GM18951 (cell line): ENCODE data around the gene PRKCD.
A peak's percentile ranks its signal among the peaks of the same experiment; 100 is the strongest.

ENCODE experiments used
- POLR2A ChIP-seq: IDR thresholded peaks from 4 replicates; pipeline ENCODE4 v1.6.1; 2011; ENCODE audit warnings: mild to moderate bottlenecking; ENCODE audit not compliant: insufficient read length, insufficient read depth; ENCODE audit errors: extremely low read depth
- in situ Hi-C: fragments of 300-500 bp; cut with MboI; formaldehyde crosslinking; loops from one replicate; pipeline ENCODE4 v1.12.0; 2022; ENCODE audit warnings: low sequenced_read_pairs, mixed read lengths, inconsistent platforms; ENCODE audit not compliant: unreplicated experiment

Gene PRKCD

DNA sequence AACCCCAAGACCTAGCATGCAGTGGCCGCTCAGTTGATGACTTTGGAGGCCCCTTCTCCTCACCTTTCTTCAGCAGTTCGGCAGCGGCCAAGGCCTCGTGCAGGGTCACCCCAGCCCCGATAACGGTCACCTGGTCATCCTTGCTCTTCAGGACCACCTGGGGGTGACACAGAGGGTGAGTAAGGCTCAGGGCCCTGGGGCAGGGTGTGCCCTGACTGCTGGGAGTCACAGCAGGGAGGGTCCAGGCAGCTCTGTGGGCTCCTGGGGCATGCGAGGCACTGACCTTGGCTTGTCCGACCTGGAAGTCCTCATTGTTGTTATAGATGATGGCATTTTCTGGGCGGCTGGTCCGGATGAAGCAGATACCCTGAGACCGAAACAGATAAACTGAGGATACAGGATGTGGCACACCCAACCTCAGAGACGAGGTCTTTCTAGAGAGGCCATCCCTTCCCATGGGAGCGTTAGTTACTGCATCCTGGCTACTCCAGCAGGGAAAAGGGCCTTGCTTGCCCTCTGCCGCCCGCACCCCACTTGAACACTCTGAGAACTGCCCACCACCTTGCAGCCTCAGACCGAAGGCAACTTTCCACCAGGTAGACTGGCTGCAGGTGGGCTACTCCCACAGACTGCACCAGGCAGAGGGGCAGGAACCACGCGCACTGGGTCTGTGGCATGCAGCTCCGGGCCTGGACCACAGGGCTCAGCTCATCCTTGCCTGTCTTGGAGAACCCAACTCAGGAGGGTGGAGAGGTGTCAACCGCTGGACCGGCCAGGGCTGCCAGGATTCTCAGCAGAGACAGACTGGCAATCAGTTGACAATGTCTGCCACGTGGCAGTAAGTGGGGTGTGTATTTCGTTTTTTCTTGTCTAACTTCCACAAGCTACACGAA, 67.2 kb downstream of the PRKCD start:
- TF ChIP-seq POLR2A, result no peak
- in situ Hi-C loops, result no loop called here

GRCh38 chr3:53229171-53229570, 68.2 kb downstream of the PRKCD start:
- in situ Hi-C loops, result no loop called here
- peak; percentile 6 for TF ChIP-seq POLR2A

GRCh38 chr3:53229606-53230005, 68.6 kb downstream of the PRKCD start:
- in situ Hi-C loops, result no loop called here
- TF ChIP-seq POLR2A, result no peak

DNA sequence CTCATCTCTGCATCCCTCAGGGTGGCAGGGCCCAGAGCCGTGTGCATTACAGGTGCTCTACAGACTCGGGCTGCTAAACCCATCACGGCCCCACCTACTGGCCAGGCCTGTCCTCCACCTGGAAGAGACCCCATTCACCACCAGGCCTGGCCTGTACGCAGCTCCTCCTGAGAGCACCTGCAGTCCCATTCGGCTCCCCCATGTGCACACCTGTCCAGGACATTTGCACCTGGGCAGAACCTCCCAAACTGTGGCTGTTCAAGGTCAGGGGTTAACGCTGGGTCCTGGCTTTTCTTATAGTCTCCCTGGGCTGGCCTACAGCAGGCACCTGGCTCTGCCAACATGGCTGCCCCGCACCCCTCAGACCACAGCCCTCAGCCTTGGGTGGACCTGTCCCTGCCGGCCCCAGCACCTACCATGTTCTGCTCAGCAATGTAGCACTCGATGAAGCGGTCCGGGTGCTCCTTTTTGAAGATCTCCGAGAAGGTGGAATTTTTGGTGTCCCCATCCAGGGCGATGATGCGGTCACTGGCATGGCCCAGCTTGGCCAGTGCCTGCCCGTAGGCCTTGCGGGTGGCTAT, 69.1 kb downstream of the PRKCD start:
- in situ Hi-C loops, result no loop called here
- TF ChIP-seq POLR2A, result no peak

DNA sequence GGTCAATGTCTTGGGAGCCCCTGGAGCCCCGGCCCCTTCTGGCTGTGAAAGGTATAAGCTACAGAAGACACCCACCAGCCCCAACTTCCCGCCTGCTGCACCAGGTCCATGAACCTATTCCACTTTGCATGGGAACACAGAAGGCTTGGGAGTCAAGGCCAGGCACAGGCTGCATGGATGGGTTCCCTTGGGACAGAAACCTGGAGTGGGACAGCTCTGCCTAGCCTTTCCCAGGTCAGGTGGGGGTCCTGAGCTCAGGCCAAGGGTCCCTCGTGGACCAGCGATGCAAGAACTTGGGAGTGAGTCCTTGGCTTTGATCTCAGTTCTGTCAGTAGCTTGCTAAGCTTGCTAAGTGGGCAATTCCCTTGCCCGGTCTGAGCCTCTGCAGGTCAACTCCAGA, 69.8 kb downstream of the PRKCD start:
- TF ChIP-seq POLR2A, result no peak

DNA sequence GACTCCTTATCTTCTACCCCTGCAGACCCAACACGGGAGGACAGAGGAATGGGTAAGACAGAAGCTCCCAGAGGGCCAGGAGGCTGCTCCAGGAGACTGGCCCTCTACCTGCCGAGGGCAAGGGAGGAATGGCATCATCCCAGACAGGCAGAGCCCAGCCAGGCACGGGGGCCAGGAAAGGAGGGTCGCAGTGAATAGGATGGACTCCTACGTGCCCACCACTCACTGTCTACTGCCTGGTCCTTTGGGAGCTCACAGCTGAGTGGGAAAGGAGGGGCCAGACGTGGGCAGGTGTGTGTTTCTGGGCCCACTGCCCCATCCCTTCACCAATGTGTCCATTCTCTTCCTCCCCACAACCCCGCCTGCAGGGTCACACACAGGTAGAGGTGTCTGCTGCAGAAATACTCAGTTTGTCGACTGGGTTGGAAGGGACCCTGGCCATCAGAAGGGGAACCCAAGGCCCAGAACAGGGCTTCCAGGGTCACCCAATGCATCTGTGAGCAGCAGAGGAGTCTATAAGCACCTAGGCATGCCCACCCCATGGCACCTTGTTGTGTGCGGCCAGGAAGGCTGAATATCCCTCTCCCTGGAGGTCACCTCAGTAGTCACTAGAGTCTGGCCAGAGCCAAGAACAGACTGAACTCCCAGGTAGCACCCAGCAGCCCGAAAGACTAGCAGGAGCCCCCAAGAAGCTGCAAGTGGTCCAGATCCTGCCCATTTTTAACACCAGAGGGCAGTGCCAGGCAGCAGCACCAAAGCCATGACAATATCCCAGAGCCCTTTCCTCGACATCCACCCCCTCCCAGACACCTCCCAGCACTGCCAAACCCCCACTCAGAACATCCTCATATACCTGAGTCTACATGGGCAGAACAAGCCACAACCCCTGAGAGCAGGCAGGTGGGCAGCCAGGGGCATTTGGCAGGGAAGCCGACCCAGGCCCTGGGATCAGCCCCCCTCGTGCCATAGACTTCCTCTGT, 70.8 kb downstream of the PRKCD start:
- in situ Hi-C loops, result no loop called here

More for the DNA sequence above, 69.8 kb downstream of the PRKCD start:
- in situ Hi-C loops, result no loop called here

GRCh38 chr3:53232641-53233377, 71.8 kb downstream of the PRKCD start:
- in situ Hi-C loops, result no loop called here
- TF ChIP-seq POLR2A, result no peak

More for the DNA sequence above, 70.8 kb downstream of the PRKCD start:
- no peak for TF ChIP-seq POLR2A

DNA sequence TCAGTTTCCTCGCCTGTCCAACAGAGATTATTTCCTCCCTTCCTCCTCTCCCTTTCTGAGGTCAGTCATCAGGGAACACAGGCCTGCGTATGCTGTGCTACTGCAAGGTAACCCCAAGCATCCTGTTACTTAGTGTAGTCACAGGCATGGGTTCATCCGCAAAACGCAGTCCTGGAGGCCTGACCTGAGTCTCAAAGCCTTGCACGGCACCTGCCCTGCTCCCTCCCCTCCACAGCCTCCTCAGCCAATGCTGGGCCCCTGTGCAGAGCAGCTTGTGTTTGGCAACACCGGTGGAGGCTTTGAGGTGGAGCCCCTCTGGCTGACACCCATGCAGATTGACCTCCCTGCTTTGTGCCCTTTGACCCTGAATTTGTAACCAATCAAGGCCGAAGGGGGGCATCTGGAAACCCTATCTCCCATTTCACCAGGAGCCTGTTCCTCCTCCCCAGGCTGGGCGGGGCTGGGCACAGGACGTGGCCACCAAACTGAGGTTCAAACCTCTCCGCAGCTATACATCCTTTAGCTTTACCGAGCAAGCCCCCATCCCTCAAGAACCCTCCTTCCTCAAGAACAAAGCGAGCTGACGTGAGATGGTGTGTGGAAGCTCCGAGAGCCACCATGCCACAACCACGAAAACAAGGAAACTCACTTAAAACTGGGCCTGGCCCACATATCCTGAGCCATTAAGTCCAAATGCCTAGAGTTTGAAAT, 73.3 kb downstream of the PRKCD start:
- no peak for TF ChIP-seq POLR2A
- in situ Hi-C loops, result no loop called here

- in situ Hi-C loops, result no loop called here
- TF ChIP-seq POLR2A, result no peak
Observed at GRCh38 chr3:53234841-53235232, 73.8 kb downstream of the PRKCD start.

GRCh38 chr3:53235545-53235944, 74.5 kb downstream of the PRKCD start:
- in situ Hi-C loops, result no loop called here
- no peak for TF ChIP-seq POLR2A

- TF ChIP-seq POLR2A, result no peak
- in situ Hi-C loops, result no loop called here
Observed at GRCh38 chr3:53236112-53236841, 75.3 kb downstream of the PRKCD start.
